ENCODE data around the gene IQCF6. TPM values are rescaled to one million over a fixed set of nuclear protein-coding genes. Genes with fewer than 3 reads are reported as not detected.
"Not testable (repeated sequence)": the region's sequence is repeated elsewhere in the genome, so short reads cannot be mapped to it uniquely, and the experiment has no call there.

Gene IQCF6
- total RNA-seq, 1 donor from 2014 or later, result not detected

- DNase-seq (ENCODE audit: low read depth in 2 of 2), result no peak
Observed at GRCh38 chr3:51773529-51774056, 5.4 kb downstream of the IQCF6 start.

- DNase-seq (ENCODE audit: low read depth in 2 of 2), result no peak
Observed at GRCh38 chr3:51759203-51759602, 19.8 kb downstream of the IQCF6 start.

- DNase-seq (ENCODE audit: low read depth in 2 of 2), result not testable (repeated sequence)
Observed at GRCh38 chr3:51753763-51754750, 25.0 kb downstream of the IQCF6 start.

GRCh38 chr3:51751287-51751686 lies 27.8 kb downstream of the IQCF6 start:
- DNase-seq (ENCODE audit: low read depth in 2 of 2), result no peak

- DNase-seq (ENCODE audit: low read depth in 2 of 2), result no peak
Observed at GRCh38 chr3:51750878-51751277, 28.2 kb downstream of the IQCF6 start.

- DNase-seq (ENCODE audit: low read depth in 2 of 2), result no peak
Observed at GRCh38 chr3:51748327-51748726, 30.7 kb downstream of the IQCF6 start.

- no peak for DNase-seq (ENCODE audit: low read depth in 2 of 2)
Observed at GRCh38 chr3:51747840-51748239, 31.2 kb downstream of the IQCF6 start.

- not testable (repeated sequence) for DNase-seq (ENCODE audit: low read depth in 2 of 2)
Observed at GRCh38 chr3:51742978-51743377, 36.1 kb downstream of the IQCF6 start.

GRCh38 chr3:51742320-51742719 lies 36.7 kb downstream of the IQCF6 start:
- not testable (repeated sequence) for DNase-seq (ENCODE audit: low read depth in 2 of 2)

GRCh38 chr3:51739110-51739509 lies 39.9 kb downstream of the IQCF6 start:
- no peak for DNase-seq (ENCODE audit: low read depth in 2 of 2)

- no peak for DNase-seq (ENCODE audit: low read depth in 2 of 2)
Observed at GRCh38 chr3:51735950-51736349, 43.1 kb downstream of the IQCF6 start.

GRCh38 chr3:51735039-51735438 lies 44.0 kb downstream of the IQCF6 start:
- no peak for DNase-seq (ENCODE audit: low read depth in 2 of 2)

GRCh38 chr3:51734572-51734907 lies 44.5 kb downstream of the IQCF6 start:
- DNase-seq (ENCODE audit: low read depth in 2 of 2), result no peak

GRCh38 chr3:51733859-51734571 lies 45.0 kb downstream of the IQCF6 start:
- no peak for DNase-seq (ENCODE audit: low read depth in 2 of 2)

GRCh38 chr3:51729042-51729633 lies 49.9 kb downstream of the IQCF6 start:
- no peak for DNase-seq (ENCODE audit: low read depth in 2 of 2)

Other genes with a start within 250 kb of the IQCF6 start
- 11.3 and 14.7 TPM in 2 replicates for gene RAD54L2, start 240.5 kb downstream of the IQCF6 start, total RNA-seq
- 28.9 and 48.9 TPM in 2 replicates for gene TEX264, start 108.0 kb downstream of the IQCF6 start, total RNA-seq
- gene GRM2, start 72.2 kb downstream of the IQCF6 start, total RNA-seq, result under 0.01 TPM in 2 replicates
- gene IQCF2, start 82.4 kb upstream of the IQCF6 start, total RNA-seq, result not detected in 2 replicates
- gene IQCF5, start 96.4 kb upstream of the IQCF6 start, total RNA-seq, result not detected in 2 replicates
- gene IQCF1, start 124.1 kb upstream of the IQCF6 start, total RNA-seq, result not detected in 2 replicates
- 16.9 and 18.6 TPM in 2 replicates for gene RRP9, start 162.7 kb upstream of the IQCF6 start, total RNA-seq
- 5.6 and 6.7 TPM in 2 replicates for gene PARP3, start 163.1 kb upstream of the IQCF6 start, total RNA-seq
- gene GPR62, start 176.1 kb upstream of the IQCF6 start, total RNA-seq, result under 0.01 TPM in 1 of 2 replicates, not detected in the other
- 16.7 and 18.1 TPM in 2 replicates for gene PCBP4, start 188.2 kb upstream of the IQCF6 start, total RNA-seq
- 9.5 and 12.8 TPM in 2 replicates for gene ABHD14B, start 194.8 kb upstream of the IQCF6 start, total RNA-seq
- gene ABHD14A, start 195.8 kb upstream of the IQCF6 start, total RNA-seq, result 4.2 and 5.3 TPM in 2 replicates
- 19.4 and 23.5 TPM in 2 replicates for gene ACY1, start 204.3 kb upstream of the IQCF6 start, total RNA-seq
- gene RPL29, start 216.7 kb upstream of the IQCF6 start, total RNA-seq, result 811 and 952 TPM in 2 replicates

Measured in dermis microvascular lymphatic vessel endothelial cell (primary cell).